HG03060 (cell line): ENCODE results near the gene SLAMF7.
"Not testable (repeated sequence)": the region's sequence is repeated elsewhere in the genome, so short reads cannot be mapped to it uniquely, and the experiment has no call there.

ENCODE experiments used
- ATAC-seq: cut with Tn5 transposase; IDR thresholded peaks from one replicate; pipeline ENCODE4 v1.9.1; 2021; ENCODE audit warnings: low read depth, moderate number of reproducible peaks; ENCODE audit not compliant: unreplicated experiment

SLAMF7 gene

GRCh38 chr1:160718210-160718609, 20.8 kb upstream of the SLAMF7 start:
- ATAC-seq = no peak

- ATAC-seq = no peak
Observed at GRCh38 chr1:160720356-160721085, 18.5 kb upstream of the SLAMF7 start.

DNA sequence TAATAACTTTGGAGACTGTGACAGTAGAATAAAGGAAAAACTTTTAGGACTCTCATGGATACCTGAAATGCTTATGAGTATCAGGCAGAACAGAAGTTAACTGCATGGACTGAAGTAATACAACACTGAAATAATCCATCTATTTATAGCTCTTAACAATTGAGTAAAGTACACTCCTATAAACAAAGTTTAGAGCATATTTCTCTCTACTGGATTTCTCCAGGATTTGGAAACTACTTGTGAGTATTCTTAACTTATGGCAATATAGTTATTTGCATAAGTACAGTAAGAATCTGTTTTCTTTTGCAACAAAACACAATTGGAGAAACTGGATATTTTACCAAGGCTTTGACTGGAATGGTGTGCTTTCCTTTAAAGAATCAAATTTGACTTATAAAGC, 17.6 kb upstream of the SLAMF7 start:
- ATAC-seq = no peak

DNA sequence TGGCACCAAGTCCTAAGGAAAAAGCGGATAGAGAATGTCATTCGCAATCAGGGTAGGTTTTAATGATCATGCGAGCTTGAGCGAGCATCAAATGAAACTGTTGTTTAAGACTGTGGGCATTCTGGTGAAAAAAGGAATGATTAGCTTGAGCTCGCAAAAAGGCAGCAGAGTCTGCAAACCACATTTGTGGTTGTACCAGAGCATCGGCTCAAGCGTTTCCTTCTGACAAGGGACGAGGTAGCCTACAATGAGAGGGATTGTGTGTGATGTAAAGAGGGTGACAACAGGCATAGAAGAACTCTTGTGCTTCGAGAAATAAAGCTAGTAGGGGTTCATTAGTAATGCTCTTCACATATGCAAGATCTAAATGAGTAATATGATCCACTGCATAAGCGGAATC, 16.3 kb upstream of the SLAMF7 start:
- no peak for ATAC-seq

DNA sequence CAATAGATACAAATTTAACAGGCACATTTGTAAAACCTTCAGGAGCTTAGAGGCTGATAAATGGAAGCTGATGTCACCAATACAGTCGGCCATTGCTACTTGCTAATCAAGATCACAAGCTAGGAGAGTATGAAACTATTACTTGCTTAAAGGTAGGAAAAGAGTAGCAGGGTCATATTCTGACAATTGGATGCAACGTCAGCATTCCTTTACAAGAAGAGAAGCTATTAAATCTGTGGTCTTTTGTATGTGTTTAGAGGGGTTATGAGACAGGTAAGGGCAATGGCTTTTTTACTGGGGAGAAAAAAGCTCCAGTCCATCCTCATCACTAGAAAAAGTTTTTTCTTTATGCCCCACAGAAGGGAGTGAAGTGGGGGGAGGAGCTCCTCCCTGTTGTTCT, 15.7 kb upstream of the SLAMF7 start:
- no peak for ATAC-seq

DNA sequence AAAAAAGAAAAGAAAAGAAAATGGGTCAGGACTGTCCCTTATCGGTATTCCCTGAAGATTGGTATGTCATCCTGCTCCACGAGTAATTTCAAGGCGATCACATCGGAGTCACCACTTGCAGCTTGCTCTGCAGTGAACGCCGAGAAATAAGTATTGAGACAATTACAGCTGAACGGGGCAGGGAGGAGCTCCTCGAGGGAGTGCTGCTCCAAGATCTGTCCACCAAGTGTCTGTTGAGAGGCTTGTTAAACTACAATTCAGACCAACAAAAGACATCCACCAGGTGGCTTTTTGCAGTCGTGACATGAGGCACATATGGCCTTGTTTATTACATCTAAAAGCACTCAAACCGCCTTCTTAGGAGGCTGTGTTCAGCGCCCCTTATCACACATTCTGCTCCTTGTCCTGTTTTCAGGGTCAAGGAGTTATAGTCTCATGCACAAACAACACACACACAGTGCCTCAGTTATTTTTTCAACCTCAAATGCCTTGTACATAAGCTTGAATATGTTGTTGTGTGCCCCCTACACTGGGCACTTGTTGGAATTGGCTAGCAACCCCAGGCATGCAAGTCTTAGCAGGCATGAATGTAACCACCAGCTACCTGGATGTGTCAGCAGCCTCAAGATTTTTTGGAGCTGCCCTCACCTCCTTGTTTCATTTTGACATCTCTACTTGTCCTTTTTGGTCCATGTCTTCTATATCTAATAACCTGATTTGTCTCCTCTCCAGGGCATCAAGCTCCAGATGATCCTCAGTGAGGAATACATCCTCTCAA, 14.4 kb upstream of the SLAMF7 start:
- ATAC-seq = no peak

- ATAC-seq = no peak
Observed at GRCh38 chr1:160726114-160726497, 12.9 kb upstream of the SLAMF7 start.

DNA sequence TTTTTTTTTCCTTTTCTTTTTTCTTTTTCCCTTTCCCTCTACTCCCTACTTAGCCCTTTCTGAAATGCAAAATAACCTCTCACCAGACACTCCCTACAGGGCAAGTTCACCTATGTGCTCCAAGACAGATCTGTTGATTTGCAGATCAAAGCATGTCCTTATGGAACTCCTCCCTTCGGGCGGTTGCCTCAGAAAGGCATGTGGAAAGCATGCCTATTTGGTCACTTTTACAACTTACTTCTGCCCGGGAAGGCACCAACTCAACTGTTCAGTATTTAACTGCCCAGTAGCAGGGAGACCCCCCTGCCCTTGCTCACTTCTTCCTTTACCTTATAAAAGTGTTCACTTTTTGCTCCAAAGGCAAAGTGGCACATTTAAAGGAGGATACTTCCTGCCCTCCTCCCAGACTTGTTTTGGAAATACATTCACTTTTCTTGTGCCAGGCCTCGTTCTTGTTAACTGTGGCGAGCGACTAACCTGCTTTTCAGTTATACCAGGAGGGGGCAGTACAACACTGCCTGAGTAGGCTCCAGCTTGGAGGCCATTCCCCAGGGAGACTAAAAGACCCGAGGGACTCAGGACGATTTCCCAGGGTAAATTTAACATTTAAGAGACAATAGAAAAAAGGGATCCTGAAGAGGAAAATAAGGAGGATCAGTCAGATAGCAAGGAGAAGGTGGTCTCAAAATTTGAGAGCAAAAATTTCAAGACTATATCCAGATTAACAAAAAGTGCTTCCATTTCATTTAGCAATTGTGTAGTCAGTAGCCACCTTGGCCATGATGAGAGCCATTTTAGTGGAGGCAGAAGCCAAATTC, 12.3 kb upstream of the SLAMF7 start:
- ATAC-seq = no peak

DNA sequence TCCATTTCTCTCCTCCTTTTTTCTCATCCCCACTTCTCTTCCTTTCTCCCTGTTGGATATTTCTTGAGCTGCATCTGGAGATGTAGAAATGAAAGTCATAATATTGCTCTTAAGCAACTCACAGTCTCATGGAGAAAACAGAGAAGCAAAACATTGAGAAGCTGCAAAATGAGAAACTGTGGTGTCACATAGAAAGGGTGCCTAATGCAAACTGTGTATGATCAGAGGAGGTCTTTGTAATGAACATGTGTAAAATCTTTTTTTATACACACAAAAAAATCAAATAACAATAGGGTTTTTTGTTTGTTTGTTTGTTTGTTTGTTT, 11.8 kb upstream of the SLAMF7 start:
- ATAC-seq = no peak

DNA sequence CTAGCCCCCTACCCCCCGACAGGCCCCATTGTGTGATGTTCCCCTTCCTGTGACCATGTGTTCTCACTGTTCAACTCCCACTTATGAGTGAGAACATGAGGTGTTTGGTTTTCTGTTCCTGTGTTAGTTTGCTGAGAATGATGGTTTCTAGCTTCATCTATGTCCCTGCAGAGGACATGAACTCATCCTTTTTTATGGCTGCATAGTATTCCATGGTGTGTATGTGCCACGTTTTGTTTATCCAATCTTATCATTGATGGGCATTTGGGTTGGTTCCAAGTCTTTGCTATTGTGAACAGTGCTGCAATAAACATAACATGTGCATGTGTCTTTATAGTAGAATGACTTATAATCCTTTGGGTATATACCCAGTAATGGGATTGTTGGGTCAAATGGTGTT, 7.5 kb upstream of the SLAMF7 start:
- ATAC-seq = not testable (repeated sequence)

DNA sequence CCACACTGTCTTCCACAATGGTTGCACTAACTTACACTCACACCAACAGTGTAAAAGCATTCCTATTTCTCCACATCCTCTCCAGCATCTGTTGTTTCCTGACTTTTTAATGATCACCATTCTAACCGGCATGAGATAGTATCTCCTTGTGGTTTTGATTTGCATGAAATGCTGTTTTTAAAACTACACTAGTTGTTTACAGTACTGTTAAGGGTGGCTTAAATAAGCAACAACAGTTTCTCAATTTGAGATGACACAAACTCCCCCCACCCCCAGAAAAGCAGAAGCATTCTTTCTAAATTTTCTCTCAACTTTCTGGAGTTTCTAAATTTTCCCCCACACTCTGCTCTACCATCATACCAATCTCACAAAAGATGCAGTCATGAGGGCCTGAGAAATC, 7.1 kb upstream of the SLAMF7 start:
- ATAC-seq = no peak

- no peak for ATAC-seq
Observed at GRCh38 chr1:160733898-160734297, 5.1 kb upstream of the SLAMF7 start.

DNA sequence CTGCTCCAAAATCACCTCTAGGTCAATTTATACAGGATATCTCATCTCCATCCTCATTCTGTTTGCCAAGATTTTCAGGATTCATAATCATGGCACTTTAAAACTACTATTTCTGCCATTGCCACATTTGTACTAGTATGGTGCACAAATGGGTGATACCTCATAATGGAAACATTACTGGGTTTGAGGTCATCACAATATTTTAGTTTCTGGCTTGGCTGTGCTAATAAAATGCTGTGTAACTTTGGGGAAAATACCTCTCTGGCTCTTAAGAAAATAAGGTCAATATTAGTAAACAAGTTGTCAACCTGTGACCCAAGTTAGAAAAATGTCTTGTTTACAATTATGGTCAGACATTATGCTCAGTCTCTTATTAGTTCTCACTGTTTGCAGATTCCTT, 4.7 kb upstream of the SLAMF7 start:
- ATAC-seq = no peak

- ATAC-seq = no peak
Observed at GRCh38 chr1:160738271-160738670, 776 bp upstream of the SLAMF7 start.

DNA sequence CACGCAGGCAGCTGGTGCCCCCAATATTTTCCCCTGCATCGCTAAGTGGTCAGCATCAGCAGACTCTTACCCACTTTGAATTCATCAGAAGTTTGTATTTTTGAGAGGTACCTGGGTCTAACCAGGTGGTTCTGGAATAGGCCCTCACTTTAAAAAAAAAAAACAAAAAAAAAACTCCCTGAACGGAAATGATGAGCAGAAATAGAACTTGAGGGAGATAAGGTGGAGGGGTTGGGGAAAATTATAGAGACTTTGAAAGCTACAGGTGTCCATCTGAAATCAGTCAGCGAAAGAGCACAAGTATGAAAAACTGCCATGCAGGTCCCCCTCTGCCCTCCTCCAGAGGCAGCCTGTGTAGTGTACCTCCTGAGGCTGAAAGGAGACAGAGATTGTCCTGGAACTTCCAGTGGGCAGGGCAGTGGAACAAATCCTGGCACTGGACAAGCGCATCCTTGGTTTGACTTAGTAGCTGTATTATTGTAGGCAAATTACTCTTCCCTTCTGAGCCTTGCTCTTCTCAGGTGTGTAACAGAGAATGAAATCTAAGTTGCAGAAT, 1.2 kb downstream of the SLAMF7 start:
- no peak for ATAC-seq

DNA sequence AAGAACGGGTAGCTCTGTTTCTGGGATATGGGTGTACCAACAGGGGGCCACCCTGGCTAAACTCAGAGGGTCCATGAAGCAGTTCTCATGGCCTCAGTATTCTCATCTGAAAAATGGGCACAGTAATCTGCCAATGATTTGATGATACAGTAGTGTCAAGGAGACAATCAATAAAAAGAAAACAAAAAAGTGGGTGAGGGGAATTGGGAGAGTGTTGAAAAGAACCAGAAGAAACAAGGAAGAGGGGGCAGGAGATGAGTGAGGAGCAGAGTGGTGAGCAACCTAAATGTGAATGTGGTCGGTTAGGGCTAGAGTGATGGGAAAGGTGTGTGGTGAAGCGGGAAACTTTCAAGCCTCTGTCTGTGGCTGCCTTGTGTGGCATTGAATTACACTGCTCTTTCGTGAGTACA, 2.0 kb downstream of the SLAMF7 start:
- no peak for ATAC-seq

GRCh38 chr1:160741612-160742348, 2.7 kb downstream of the SLAMF7 start:
- no peak for ATAC-seq

- no peak for ATAC-seq
Observed at GRCh38 chr1:160742428-160743127, 3.5 kb downstream of the SLAMF7 start.

DNA sequence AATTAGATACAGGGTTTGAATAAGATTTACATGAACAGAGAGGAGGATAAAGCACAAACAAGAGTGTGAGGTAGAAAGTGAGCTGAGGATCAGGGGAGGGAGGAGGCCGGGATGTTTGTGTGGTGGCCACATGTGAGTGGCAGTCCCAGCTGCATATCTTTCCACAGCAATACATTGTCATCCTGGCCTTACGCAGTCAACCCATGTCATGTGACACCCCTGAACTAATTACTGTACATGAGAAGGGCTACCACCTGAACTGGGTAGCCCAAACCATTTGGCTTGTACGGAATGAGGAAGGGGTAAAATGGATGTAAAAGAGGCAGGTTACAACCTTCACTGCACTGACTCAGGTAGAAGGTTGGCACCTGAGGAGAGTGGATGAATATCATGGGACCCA, 4.2 kb downstream of the SLAMF7 start:
- ATAC-seq = no peak
